ENCODE data around the gene S1PR4.
"Not testable (repeated sequence)": the region's sequence is repeated elsewhere in the genome, so short reads cannot be mapped to it uniquely, and the experiment has no call there.

S1PR4 gene

GRCh38 chr19:3196933-3197205, 18.3 kb downstream of the S1PR4 start:
- DNase-seq: no peak

GRCh38 chr19:3198901-3199700, 20.5 kb downstream of the S1PR4 start:
- no peak for DNase-seq

- DNase-seq: no peak
These were observed 22.6 kb downstream of the S1PR4 start for GRCh38 chr19:3201072-3201700.

GRCh38 chr19:3201911-3202310, 23.3 kb downstream of the S1PR4 start:
- DNase-seq: no peak

GRCh38 chr19:3202346-3202745, 23.8 kb downstream of the S1PR4 start:
- no peak for DNase-seq

- not testable (repeated sequence) for DNase-seq
These were observed 24.3 kb downstream of the S1PR4 start for GRCh38 chr19:3202895-3203294.

GRCh38 chr19:3203805-3204645, 25.5 kb downstream of the S1PR4 start:
- DNase-seq: no peak

GRCh38 chr19:3204646-3205275, 26.2 kb downstream of the S1PR4 start:
- no peak for DNase-seq

GRCh38 chr19:3206216-3206953, 27.8 kb downstream of the S1PR4 start:
- DNase-seq: no peak

- no peak for DNase-seq
These were observed 29.1 kb downstream of the S1PR4 start for GRCh38 chr19:3207461-3208242.

GRCh38 chr19:3208317-3209207, 30.0 kb downstream of the S1PR4 start:
- no peak for DNase-seq

- peak; percentile 9 for DNase-seq
These were observed 31.9 kb downstream of the S1PR4 start for GRCh38 chr19:3210347-3211017.

- no peak for DNase-seq
These were observed 32.6 kb downstream of the S1PR4 start for GRCh38 chr19:3211191-3211590.

GRCh38 chr19:3213159-3213558, 34.6 kb downstream of the S1PR4 start:
- no peak for DNase-seq

- no peak for DNase-seq
These were observed 38.3 kb downstream of the S1PR4 start for GRCh38 chr19:3216874-3217273.

- no peak for DNase-seq
These were observed 42.0 kb downstream of the S1PR4 start for GRCh38 chr19:3220576-3220975.

GRCh38 chr19:3221576-3221975, 43.0 kb downstream of the S1PR4 start:
- not testable (repeated sequence) for DNase-seq

- no peak for DNase-seq
These were observed 44.1 kb downstream of the S1PR4 start for GRCh38 chr19:3222709-3223108.

GRCh38 chr19:3224346-3225168, 46.0 kb downstream of the S1PR4 start, which contains the start of gene CELF5:
Gene CELF5 (plus strand): TSS chr19:3224661. CDS start chr19:3224740, 79 bp downstream.
- peak; percentile 23 for DNase-seq
